ENCODE results near the gene ARHGEF2. TPM values are rescaled to one million over a fixed set of nuclear protein-coding genes. Genes with fewer than 3 reads are reported as not detected.
A peak's percentile ranks its signal among the peaks of the same experiment; 100 is the strongest.

ARHGEF2 gene
- total RNA-seq, 2 experiments from 2014 or later = 135 to 148 TPM

GRCh38 chr1:155979597-155980343 lies 1.4 kb upstream of the ARHGEF2 start:
- Mint-ChIP-seq H3K36me3 (peaks cover 27% of the 10 kb centered on the region), H3K4me3 (peak overlapping the region; percentile 89), H3K27me3 (no peaks in the 10 kb centered on the region), H3K9me3 (no peaks in the 10 kb centered on the region), H3K4me1 (peaks cover 54% of the 10 kb centered on the region), H3K27ac (peak overlapping the region; percentile 91)
- DNase-seq = no peak

GRCh38 chr1:155978973-155979429 lies 654 bp upstream of the ARHGEF2 start:
- H3K27me3 Mint-ChIP-seq = no peaks in the 10 kb centered on the region
- H3K27ac Mint-ChIP-seq = peak overlapping the region; percentile 91
- H3K4me1 Mint-ChIP-seq = peaks cover 60% of the 10 kb centered on the region
- no peaks in the 10 kb centered on the region for H3K9me3 Mint-ChIP-seq
- peak; percentile 43 for DNase-seq
- peaks cover 33% of the 10 kb centered on the region for H3K36me3 Mint-ChIP-seq
- H3K4me3 Mint-ChIP-seq = peak overlapping the region; percentile 89

- Mint-ChIP-seq H3K36me3 (peaks cover 42% of the 10 kb centered on the region), H3K27ac (peak overlapping the region; percentile 91), H3K9me3 (no peaks in the 10 kb centered on the region), H3K27me3 (no peaks in the 10 kb centered on the region), H3K4me3 (peak overlapping the region; percentile 89), H3K4me1 (peaks cover 60% of the 10 kb centered on the region)
- peak; percentile 82 for DNase-seq
Measured at GRCh38 chr1:155977690-155978324, 540 bp downstream of the ARHGEF2 start.

- H3K4me3 Mint-ChIP-seq = peak overlapping the region; percentile 89
- peaks cover 61% of the 10 kb centered on the region for H3K4me1 Mint-ChIP-seq
- peak overlapping the region; percentile 91 for H3K27ac Mint-ChIP-seq
- peak; percentile 37 for DNase-seq
- H3K9me3 Mint-ChIP-seq = no peaks in the 10 kb centered on the region
- no peaks in the 10 kb centered on the region for H3K27me3 Mint-ChIP-seq
- peaks cover 48% of the 10 kb centered on the region for H3K36me3 Mint-ChIP-seq
Measured at GRCh38 chr1:155976913-155977689, 1.2 kb downstream of the ARHGEF2 start.

GRCh38 chr1:155976062-155976912 lies 2.1 kb downstream of the ARHGEF2 start:
- Mint-ChIP-seq H3K27ac (peak overlapping the region; percentile 91), H3K27me3 (no peaks in the 10 kb centered on the region), H3K4me3 (peak overlapping the region; percentile 89), H3K4me1 (peaks cover 60% of the 10 kb centered on the region), H3K36me3 (peaks cover 47% of the 10 kb centered on the region), H3K9me3 (no peaks in the 10 kb centered on the region)
- peak; percentile 76 for DNase-seq

- DNase-seq = no peak
- peaks cover 60% of the 10 kb centered on the region for H3K4me1 Mint-ChIP-seq
- H3K9me3 Mint-ChIP-seq = no peaks in the 10 kb centered on the region
- peak overlapping the region; percentile 91 for H3K27ac Mint-ChIP-seq
- H3K27me3 Mint-ChIP-seq = no peaks in the 10 kb centered on the region
- H3K36me3 Mint-ChIP-seq = peaks cover 50% of the 10 kb centered on the region
- H3K4me3 Mint-ChIP-seq = peak overlapping the region; percentile 89
Measured at GRCh38 chr1:155975375-155976061, 2.8 kb downstream of the ARHGEF2 start.

GRCh38 chr1:155974208-155975115 lies 3.9 kb downstream of the ARHGEF2 start:
- Mint-ChIP-seq H3K4me3 (peak overlapping the region; percentile 89), H3K4me1 (peaks cover 60% of the 10 kb centered on the region), H3K27me3 (no peaks in the 10 kb centered on the region), H3K27ac (peak overlapping the region; percentile 91), H3K9me3 (no peaks in the 10 kb centered on the region), H3K36me3 (peaks cover 57% of the 10 kb centered on the region)
- DNase-seq = no peak

- Mint-ChIP-seq H3K4me3 (peak overlapping the region; percentile 53), H3K4me1 (peaks cover 67% of the 10 kb centered on the region), H3K27me3 (no peaks in the 10 kb centered on the region), H3K36me3 (peaks cover 62% of the 10 kb centered on the region), H3K9me3 (no peaks in the 10 kb centered on the region), H3K27ac (peak overlapping the region; percentile 75)
- no peak for DNase-seq
Measured at GRCh38 chr1:155973723-155974122, 4.6 kb downstream of the ARHGEF2 start.

- peaks cover 83% of the 10 kb centered on the region for H3K4me1 Mint-ChIP-seq
- H3K4me3 Mint-ChIP-seq = peak overlapping the region; percentile 44
- H3K9me3 Mint-ChIP-seq = no peaks in the 10 kb centered on the region
- H3K27ac Mint-ChIP-seq = peak overlapping the region; percentile 75
- H3K36me3 Mint-ChIP-seq = peaks cover 62% of the 10 kb centered on the region
- H3K27me3 Mint-ChIP-seq = no peaks in the 10 kb centered on the region
- no peak for DNase-seq
Measured at GRCh38 chr1:155971910-155972809, 6.2 kb downstream of the ARHGEF2 start.

- no peaks in the 10 kb centered on the region for H3K27me3 Mint-ChIP-seq
- H3K4me3 Mint-ChIP-seq = peak overlapping the region; percentile 65
- peaks cover 88% of the 10 kb centered on the region for H3K4me1 Mint-ChIP-seq
- H3K9me3 Mint-ChIP-seq = no peaks in the 10 kb centered on the region
- H3K36me3 Mint-ChIP-seq = peaks cover 64% of the 10 kb centered on the region
- H3K27ac Mint-ChIP-seq = peak overlapping the region; percentile 85
- DNase-seq = peak; percentile 47
Measured at GRCh38 chr1:155970531-155971167, 7.7 kb downstream of the ARHGEF2 start.

- DNase-seq = no peak
- Mint-ChIP-seq H3K4me1 (peaks cover 79% of the 10 kb centered on the region), H3K27me3 (no peaks in the 10 kb centered on the region), H3K36me3 (peaks cover 59% of the 10 kb centered on the region), H3K4me3 (peak overlapping the region; percentile 18), H3K27ac (peak overlapping the region; percentile 85), H3K9me3 (no peaks in the 10 kb centered on the region)
Measured at GRCh38 chr1:155969377-155969791, 9.0 kb downstream of the ARHGEF2 start.

- Mint-ChIP-seq H3K27ac (peak overlapping the region; percentile 85), H3K4me1 (peaks cover 74% of the 10 kb centered on the region), H3K4me3 (peak overlapping the region; percentile 22), H3K9me3 (no peaks in the 10 kb centered on the region), H3K36me3 (peaks cover 58% of the 10 kb centered on the region), H3K27me3 (no peaks in the 10 kb centered on the region)
- no peak for DNase-seq
Measured at GRCh38 chr1:155968670-155969069, 9.7 kb downstream of the ARHGEF2 start.
